Cardiac muscle cell (in vitro differentiated cells and primary cell): ENCODE measurements around the gene XXYLT1. TPM values are rescaled to one million over a fixed set of nuclear protein-coding genes. Genes with fewer than 3 reads are reported as not detected.

Experiments used
- DNase-seq, 2 donors: peaks; one replicate each; pipeline versions ENCODE4 v3.0.0 to v3.0.0-alpha.2; 2010 to 2017; ENCODE audit warnings: low read depth in 1 of 2, low spot score in 1 of 2
- H3K27ac ChIP-seq: fragments of 200-600 bp; sonication (generic); 2 replicates; pipeline ENCODE4 v1.5.1; 2016
- H3K27me3 ChIP-seq: fragments of 200-600 bp; sonication (generic); 2 replicates; pipeline ENCODE4 v1.6.0; 2016; ENCODE audit warnings: control low read depth
- H3K36me3 ChIP-seq: fragments of 200-600 bp; sonication (generic); 2 replicates; pipeline ENCODE4 v1.5.1; 2016; ENCODE audit warnings: control low read depth
- H3K4me1 ChIP-seq: fragments of 200-600 bp; sonication (generic); 2 replicates; pipeline ENCODE4 v1.8.1; 2017; ENCODE audit warnings: low read depth, mild to moderate bottlenecking, mixed run types
- H3K4me3 ChIP-seq: fragments of 200-600 bp; sonication (generic); 2 replicates; pipeline ENCODE4 v1.5.1; 2016; ENCODE audit warnings: mild to moderate bottlenecking
- H3K9me3 ChIP-seq: fragments of 200-600 bp; sonication (generic); 2 replicates; pipeline ENCODE4 v1.5.1; 2017; ENCODE audit warnings: low read depth, mild to moderate bottlenecking, control low read depth
- polyA plus RNA-seq: library from polyadenylated mRNA; unstranded; fragments of >200 nt; fragmentation: Nextera tagmentation; extraction: Ambion mirVana; gene quantifications from 2 replicates; pipeline ENCODE4 v1.2.1, GENCODE V29; 2016
- total RNA-seq: library from RNA; depleted of rRNA; stranded (reverse); fragments of >200 nt; gene quantifications from 2 replicates; pipeline ENCODE4 v1.2.3, GENCODE V29; 2016
- TF ChIP-seq, protein P1 (sequence below): IDR thresholded peaks from 2 replicates; pipeline ENCODE4 v1.5.1; 2012; ENCODE audit warnings: low read depth, mild to moderate bottlenecking, low read length

Gene XXYLT1
- total and polyA plus RNA-seq, 2 experiments from 2014 or later: 52.5 to 62.2 TPM

- TF ChIP-seq, protein P1, sequence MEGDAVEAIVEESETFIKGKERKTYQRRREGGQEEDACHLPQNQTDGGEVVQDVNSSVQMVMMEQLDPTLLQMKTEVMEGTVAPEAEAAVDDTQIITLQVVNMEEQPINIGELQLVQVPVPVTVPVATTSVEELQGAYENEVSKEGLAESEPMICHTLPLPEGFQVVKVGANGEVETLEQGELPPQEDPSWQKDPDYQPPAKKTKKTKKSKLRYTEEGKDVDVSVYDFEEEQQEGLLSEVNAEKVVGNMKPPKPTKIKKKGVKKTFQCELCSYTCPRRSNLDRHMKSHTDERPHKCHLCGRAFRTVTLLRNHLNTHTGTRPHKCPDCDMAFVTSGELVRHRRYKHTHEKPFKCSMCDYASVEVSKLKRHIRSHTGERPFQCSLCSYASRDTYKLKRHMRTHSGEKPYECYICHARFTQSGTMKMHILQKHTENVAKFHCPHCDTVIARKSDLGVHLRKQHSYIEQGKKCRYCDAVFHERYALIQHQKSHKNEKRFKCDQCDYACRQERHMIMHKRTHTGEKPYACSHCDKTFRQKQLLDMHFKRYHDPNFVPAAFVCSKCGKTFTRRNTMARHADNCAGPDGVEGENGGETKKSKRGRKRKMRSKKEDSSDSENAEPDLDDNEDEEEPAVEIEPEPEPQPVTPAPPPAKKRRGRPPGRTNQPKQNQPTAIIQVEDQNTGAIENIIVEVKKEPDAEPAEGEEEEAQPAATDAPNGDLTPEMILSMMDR: no peak
- H3K27me3 ChIP-seq: no peaks in the 10 kb centered on the region
- H3K36me3 ChIP-seq: no peaks in the 10 kb centered on the region
- H3K27ac ChIP-seq: no peak overlapping the region
- no peak for DNase-seq
- no peak overlapping the region for H3K4me3 ChIP-seq
- peaks cover 15% of the 10 kb centered on the region for H3K4me1 ChIP-seq
- no peaks in the 10 kb centered on the region for H3K9me3 ChIP-seq
These were observed 202.6 kb downstream of the XXYLT1 start for GRCh38 chr3:195068084-195069080.

- H3K9me3 ChIP-seq: no peaks in the 10 kb centered on the region
- no peak for DNase-seq
- no peaks in the 10 kb centered on the region for H3K27me3 ChIP-seq
- no peaks in the 10 kb centered on the region for H3K36me3 ChIP-seq
- no peak overlapping the region for H3K4me3 ChIP-seq
- peaks cover 15% of the 10 kb centered on the region for H3K4me1 ChIP-seq
- H3K27ac ChIP-seq: no peak overlapping the region
- TF ChIP-seq, protein P1: no peak
These were observed 204.5 kb downstream of the XXYLT1 start for GRCh38 chr3:195066441-195066841.

DNA sequence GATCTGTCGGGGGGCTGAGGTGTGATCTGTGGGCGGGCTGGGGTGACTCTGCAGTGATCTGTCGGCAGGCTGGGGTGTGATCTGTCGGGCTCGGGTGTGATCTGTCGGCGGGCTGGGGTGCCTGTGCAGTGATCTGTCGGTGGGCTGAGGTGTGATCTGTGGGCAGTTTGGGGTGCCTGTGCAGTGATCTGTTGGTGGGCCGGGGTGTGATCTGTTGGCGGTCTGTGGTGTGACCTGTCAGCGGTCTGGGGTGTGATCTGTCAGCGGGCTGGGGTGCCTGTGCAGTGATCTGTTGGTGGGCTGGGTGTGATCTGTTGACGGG, 205.1 kb downstream of the XXYLT1 start:
- TF ChIP-seq, protein P1: no peak
- H3K4me3 ChIP-seq: no peak overlapping the region
- DNase-seq: no peak
- H3K27ac ChIP-seq: no peak overlapping the region
- H3K36me3 ChIP-seq: no peaks in the 10 kb centered on the region
- no peaks in the 10 kb centered on the region for H3K27me3 ChIP-seq
- peaks cover 15% of the 10 kb centered on the region for H3K4me1 ChIP-seq
- H3K9me3 ChIP-seq: no peaks in the 10 kb centered on the region

- TF ChIP-seq, protein P1: no peak
- DNase-seq: peak in 1 of 2 donors; percentile 32
- Histone ChIP-seq H3K27me3 (no peaks in the 10 kb centered on the region), H3K36me3 (no peaks in the 10 kb centered on the region), H3K9me3 (no peaks in the 10 kb centered on the region), H3K4me1 (peaks cover 15% of the 10 kb centered on the region), H3K4me3 (no peak overlapping the region), H3K27ac (no peak overlapping the region)
These were observed 205.7 kb downstream of the XXYLT1 start for GRCh38 chr3:195065142-195065863.

DNA sequence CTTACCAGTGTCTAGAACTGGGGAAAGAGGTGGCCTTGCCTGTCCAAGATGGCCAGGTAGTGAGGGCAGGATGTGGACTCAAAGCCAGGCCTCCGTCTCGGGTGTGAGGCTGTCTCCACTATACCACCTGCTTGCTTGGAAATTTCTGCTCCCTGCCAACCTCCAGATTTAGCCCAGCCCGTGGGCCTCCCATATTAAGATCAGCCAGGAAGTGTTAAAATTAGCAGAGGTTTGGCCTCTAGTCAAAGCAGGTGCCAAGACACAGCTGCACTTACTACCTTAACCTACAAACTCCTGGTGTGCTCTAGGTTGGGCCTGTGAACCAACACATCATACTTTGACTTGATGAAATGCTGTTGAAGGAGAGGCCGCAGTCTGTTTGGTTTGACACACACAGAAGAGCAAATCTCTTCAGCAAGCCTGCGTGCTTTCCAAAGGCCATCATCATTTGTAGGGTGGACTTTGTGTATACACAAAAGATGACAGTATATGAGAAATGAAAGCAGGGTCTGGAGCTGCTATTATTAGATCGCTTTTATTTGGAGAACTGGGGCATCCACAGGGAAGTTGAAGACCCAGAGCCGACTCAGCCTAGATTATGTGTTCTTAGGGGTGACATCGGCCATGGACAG, 206.5 kb downstream of the XXYLT1 start:
- no peaks in the 10 kb centered on the region for H3K9me3 ChIP-seq
- H3K4me3 ChIP-seq: no peak overlapping the region
- DNase-seq: no peak
- H3K27ac ChIP-seq: no peak overlapping the region
- TF ChIP-seq, protein P1: no peak
- no peaks in the 10 kb centered on the region for H3K36me3 ChIP-seq
- peaks cover 15% of the 10 kb centered on the region for H3K4me1 ChIP-seq
- no peaks in the 10 kb centered on the region for H3K27me3 ChIP-seq
